ENCODE measurements around the gene CFAP99.

CFAP99 gene

GRCh38 chr4:2497931-2498330 lies 79.2 kb downstream of the CFAP99 start:
- DNase-seq (ENCODE audit: low read depth in 3 of 3, low spot score in 1 of 3), result no peak

- no peak for DNase-seq (ENCODE audit: low read depth in 3 of 3, low spot score in 1 of 3)
Observed at GRCh38 chr4:2500547-2500946, 81.8 kb downstream of the CFAP99 start.

GRCh38 chr4:2501034-2501594 lies 82.4 kb downstream of the CFAP99 start:
- no peak for DNase-seq (ENCODE audit: low read depth in 3 of 3, low spot score in 1 of 3)

- DNase-seq (ENCODE audit: low read depth in 3 of 3, low spot score in 1 of 3), result no peak
Observed at GRCh38 chr4:2503809-2504208, 85.1 kb downstream of the CFAP99 start.

GRCh38 chr4:2507259-2507658 lies 88.5 kb downstream of the CFAP99 start:
- DNase-seq (ENCODE audit: low read depth in 3 of 3, low spot score in 1 of 3), result no peak

GRCh38 chr4:2507855-2508254 lies 89.1 kb downstream of the CFAP99 start:
- no peak for DNase-seq (ENCODE audit: low read depth in 3 of 3, low spot score in 1 of 3)

- no peak for DNase-seq (ENCODE audit: low read depth in 3 of 3, low spot score in 1 of 3)
Observed at GRCh38 chr4:2510351-2511259, 91.8 kb downstream of the CFAP99 start.

- no peak for DNase-seq (ENCODE audit: low read depth in 3 of 3, low spot score in 1 of 3)
Observed at GRCh38 chr4:2511645-2512131, 92.9 kb downstream of the CFAP99 start.
